ENCODE data around the gene CHRNA5.

DNA sequence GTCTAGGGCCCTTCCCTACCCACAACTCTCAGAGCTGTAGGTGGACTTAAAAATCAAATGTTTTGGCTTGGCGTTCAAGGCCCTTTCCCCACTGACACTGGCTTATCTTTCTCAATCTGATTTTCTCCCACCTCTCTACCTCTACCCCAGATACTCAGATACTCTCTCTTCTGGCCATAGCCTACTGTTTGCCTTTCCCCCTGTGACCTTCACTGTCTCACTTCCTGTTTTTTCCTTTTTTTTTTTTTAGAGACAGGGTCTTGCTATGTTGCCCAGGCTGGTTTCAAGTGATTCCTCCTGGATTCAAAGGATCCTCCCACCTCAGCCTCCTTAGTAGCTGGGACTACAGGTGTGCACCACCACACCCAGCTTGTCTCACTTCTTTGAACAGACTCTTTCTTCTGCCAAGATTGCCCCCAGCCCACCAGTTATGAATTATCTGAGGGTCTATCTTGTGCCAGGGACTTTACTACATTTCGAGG is 71.1 kb downstream of the CHRNA5 start:
- TF ChIP-seq, protein P1, sequence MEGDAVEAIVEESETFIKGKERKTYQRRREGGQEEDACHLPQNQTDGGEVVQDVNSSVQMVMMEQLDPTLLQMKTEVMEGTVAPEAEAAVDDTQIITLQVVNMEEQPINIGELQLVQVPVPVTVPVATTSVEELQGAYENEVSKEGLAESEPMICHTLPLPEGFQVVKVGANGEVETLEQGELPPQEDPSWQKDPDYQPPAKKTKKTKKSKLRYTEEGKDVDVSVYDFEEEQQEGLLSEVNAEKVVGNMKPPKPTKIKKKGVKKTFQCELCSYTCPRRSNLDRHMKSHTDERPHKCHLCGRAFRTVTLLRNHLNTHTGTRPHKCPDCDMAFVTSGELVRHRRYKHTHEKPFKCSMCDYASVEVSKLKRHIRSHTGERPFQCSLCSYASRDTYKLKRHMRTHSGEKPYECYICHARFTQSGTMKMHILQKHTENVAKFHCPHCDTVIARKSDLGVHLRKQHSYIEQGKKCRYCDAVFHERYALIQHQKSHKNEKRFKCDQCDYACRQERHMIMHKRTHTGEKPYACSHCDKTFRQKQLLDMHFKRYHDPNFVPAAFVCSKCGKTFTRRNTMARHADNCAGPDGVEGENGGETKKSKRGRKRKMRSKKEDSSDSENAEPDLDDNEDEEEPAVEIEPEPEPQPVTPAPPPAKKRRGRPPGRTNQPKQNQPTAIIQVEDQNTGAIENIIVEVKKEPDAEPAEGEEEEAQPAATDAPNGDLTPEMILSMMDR (IDR thresholded peaks at IDR 0.05), result no peak
- no peak for TF ChIP-seq POLR2A (IDR thresholded peaks at IDR 0.05)
- TF ChIP-seq POLR2AphosphoS5 (IDR thresholded peaks at IDR 0.05), result no peak
